ENCODE measurements around the gene MRPS25. TPM values are rescaled to one million over a fixed set of nuclear protein-coding genes. Genes with fewer than 3 reads are reported as not detected.

The MRPS25 gene
- total and polyA plus RNA-seq, 9 of the 15 experiments (the other 6 are each of a cell fraction or from before 2014, with no cell fraction given): 34.3 to 129 (median 78.2) TPM

- no peak for TF ChIP-seq CREB5 (CRISPR knock-in tag; IDR thresholded peaks at IDR 0.05)
- no peak for TF ChIP-seq ZNF780A (CRISPR knock-in tag; IDR thresholded peaks at IDR 0.05)
- peak; percentile 51; the same call in 1 of the 2 replicates for TF ChIP-seq MTA1 (IDR thresholded peaks at IDR 0.05; ENCODE audit: borderline replicate concordance)
- no peak for TF ChIP-seq HBP1 (CRISPR knock-in tag; IDR thresholded peaks at IDR 0.05)
- TF ChIP-seq HNRNPH1 (optimal IDR thresholded peaks at IDR 0.05; ENCODE audit: low read depth, low read length): no peak
- TF ChIP-seq NFE2L1 (tag; IDR thresholded peaks at IDR 0.05; ENCODE audit: borderline replicate concordance, low read depth): no peak; the same call in 1 of the 2 replicates
- TF ChIP-seq ZNF175 (CRISPR knock-in tag; IDR thresholded peaks at IDR 0.05; ENCODE audit: low read depth): peak; percentile 90; the same call in 1 of the 2 replicates
- no peak for TF ChIP-seq ZNF507 (tag; conservative IDR thresholded peaks at IDR 0.05)
- no peak for TF ChIP-seq SIN3B (IDR thresholded peaks at IDR 0.05; ENCODE audit: low read depth)
- peak; percentile 76 for TF ChIP-seq NEUROD1 (IDR thresholded peaks at IDR 0.05; ENCODE audit: borderline replicate concordance, low read depth, low read length, partially characterized antibody)
- TF ChIP-seq ETS2 (tag; IDR thresholded peaks at IDR 0.05; ENCODE audit: borderline replicate concordance, poor library complexity, severe bottlenecking): no peak
- peak; percentile 67 for TF ChIP-seq ZNF592 (IDR thresholded peaks at IDR 0.05)
- TF ChIP-seq ZBTB34 (CRISPR knock-in tag; IDR thresholded peaks at IDR 0.05): no peak
- TF ChIP-seq CAMTA2 (CRISPR knock-in tag; conservative IDR thresholded peaks at IDR 0.05): no peak
- peak; percentile 78 for TF ChIP-seq TAF1 (IDR thresholded peaks at IDR 0.05; ENCODE audit: control insufficient read depth, extremely low read depth, insufficient read depth, low read length, severe bottlenecking)
- peak; percentile 54; the same call in 1 of the 2 replicates for TF ChIP-seq NR2C2 (CRISPR knock-in tag; IDR thresholded peaks at IDR 0.05)
- TF ChIP-seq NR2C2 (tag; IDR thresholded peaks at IDR 0.05): no peak
Observed at GRCh38 chr3:15052335-15053242, 12.5 kb downstream of the MRPS25 start (continued).

All from K562 (cell line).